ENCODE measurements around the gene MYL3. TPM values are rescaled to one million over a fixed set of nuclear protein-coding genes. Genes with fewer than 3 reads are reported as not detected.
"Not testable (repeated sequence)": the region's sequence is repeated elsewhere in the genome, so short reads cannot be mapped to it uniquely, and the experiment has no call there.

The MYL3 gene
- total and polyA plus RNA-seq, 3 donors from 2014 or later = 1.2 to 14.5 (median 3.0) TPM

DNA sequence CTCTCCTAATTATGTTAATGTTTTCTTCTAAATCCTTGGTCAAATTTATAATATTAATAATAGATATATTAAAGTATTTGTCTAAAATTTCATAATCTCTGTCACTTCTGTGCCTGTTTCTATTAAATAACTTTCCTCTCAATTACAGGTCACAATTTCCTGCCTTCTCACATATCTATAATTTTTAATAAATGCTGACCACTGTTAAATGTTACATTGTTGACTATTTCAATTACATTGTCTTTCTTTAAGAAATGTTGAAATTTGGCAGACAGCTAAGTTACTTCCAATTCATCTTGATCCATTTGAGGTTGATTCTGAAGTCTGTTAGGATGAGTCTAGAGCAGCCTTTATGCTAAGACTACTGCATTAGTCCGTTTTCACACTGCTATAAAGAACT, 41.7 kb downstream of the MYL3 start:
- Histone ChIP-seq H3K27ac (no peak overlapping the region), H3K36me3 (ENCODE audit: low read depth, missing control alignments) (no peaks in the 10 kb centered on the region), H3K9me3 (no peaks in the 10 kb centered on the region), H3K4me3 (no peak overlapping the region), H3K27me3 (no peaks in the 10 kb centered on the region), H3K4me1 (no peaks in the 10 kb centered on the region)
- no peak for TF ChIP-seq POLR2A (IDR thresholded peaks at IDR 0.05)
- TF ChIP-seq, protein P1, sequence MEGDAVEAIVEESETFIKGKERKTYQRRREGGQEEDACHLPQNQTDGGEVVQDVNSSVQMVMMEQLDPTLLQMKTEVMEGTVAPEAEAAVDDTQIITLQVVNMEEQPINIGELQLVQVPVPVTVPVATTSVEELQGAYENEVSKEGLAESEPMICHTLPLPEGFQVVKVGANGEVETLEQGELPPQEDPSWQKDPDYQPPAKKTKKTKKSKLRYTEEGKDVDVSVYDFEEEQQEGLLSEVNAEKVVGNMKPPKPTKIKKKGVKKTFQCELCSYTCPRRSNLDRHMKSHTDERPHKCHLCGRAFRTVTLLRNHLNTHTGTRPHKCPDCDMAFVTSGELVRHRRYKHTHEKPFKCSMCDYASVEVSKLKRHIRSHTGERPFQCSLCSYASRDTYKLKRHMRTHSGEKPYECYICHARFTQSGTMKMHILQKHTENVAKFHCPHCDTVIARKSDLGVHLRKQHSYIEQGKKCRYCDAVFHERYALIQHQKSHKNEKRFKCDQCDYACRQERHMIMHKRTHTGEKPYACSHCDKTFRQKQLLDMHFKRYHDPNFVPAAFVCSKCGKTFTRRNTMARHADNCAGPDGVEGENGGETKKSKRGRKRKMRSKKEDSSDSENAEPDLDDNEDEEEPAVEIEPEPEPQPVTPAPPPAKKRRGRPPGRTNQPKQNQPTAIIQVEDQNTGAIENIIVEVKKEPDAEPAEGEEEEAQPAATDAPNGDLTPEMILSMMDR (IDR thresholded peaks at IDR 0.05) = no peak
- intact Hi-C loops (cut with DNase I; ENCODE audit: low total_unique reads) = no loop called here
- 78 to 87% methylated on average over 1 of the region's 1 CpG for WGBS, 2 donors
- DNase-seq = no peak

DNA sequence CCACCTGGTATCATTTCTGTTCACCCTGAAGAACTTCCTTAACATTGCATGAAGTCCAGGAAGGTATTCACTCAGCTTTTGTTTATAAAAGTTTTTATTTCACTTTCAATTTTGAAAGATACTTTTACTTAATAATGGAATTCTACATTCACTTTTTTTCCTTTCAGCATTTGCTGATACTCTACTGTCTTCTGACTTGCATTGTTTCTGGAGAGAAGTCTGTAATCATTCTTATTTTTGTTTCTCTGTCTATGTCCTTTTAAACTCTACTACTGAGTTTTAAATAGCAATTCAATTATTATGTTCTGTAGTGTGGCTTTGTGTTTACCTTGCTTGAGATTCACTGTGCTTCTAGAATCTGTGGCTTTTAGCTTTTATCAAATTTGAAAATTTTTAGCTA, 42.4 kb downstream of the MYL3 start:
- Histone ChIP-seq H3K27ac (no peak overlapping the region), H3K4me1 (no peaks in the 10 kb centered on the region), H3K9me3 (no peaks in the 10 kb centered on the region), H3K36me3 (ENCODE audit: low read depth, missing control alignments) (no peaks in the 10 kb centered on the region), H3K4me3 (no peak overlapping the region), H3K27me3 (no peaks in the 10 kb centered on the region)
- intact Hi-C loops (cut with DNase I; ENCODE audit: low total_unique reads) = no loop called here
- no peak for TF ChIP-seq POLR2A (IDR thresholded peaks at IDR 0.05)
- TF ChIP-seq, protein P1 (IDR thresholded peaks at IDR 0.05) = no peak
- DNase-seq = no peak

DNA sequence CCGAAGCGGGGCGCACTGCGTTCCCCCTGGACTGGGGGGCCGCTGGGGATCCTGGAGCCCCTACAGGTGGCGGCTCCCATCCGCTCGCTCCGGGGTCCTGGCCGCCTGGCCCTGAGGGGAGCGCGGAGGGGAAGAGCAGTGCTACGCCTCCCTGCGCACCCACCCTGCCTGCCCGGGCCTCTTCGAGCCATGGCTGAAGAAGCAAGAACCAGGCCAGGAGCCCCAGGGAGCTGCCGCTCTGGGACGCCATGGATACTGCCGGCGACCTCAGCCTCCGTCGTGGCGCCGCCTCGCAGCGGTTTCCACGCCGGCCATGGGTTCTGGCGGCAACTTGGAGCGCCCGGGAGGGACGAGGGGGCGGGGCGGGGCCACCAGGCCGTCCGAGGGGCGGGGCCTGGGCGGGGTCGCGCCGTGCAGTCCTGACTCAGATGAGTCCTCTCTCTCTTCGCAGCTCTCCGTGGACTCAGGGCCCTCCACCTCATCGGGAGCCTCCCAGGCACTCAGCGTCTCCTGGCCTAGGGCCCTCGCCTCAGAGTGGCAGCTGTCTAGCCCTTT, 50.9 kb downstream of the MYL3 start:
- 1 to 4% methylated on average over 4 to 42 of the region's 46 CpGs for WGBS, 2 donors
- no peaks in the 10 kb centered on the region for H3K9me3 ChIP-seq
- H3K27me3 ChIP-seq = no peaks in the 10 kb centered on the region
- DNase-seq = peak; percentile 64
- peak overlapping the region; percentile 22 to 59 for H3K4me3 ChIP-seq
- H3K4me1 ChIP-seq = peaks cover 3% of the 10 kb centered on the region
- H3K36me3 ChIP-seq (ENCODE audit: low read depth, missing control alignments) = no peaks in the 10 kb centered on the region
- no peak for TF ChIP-seq POLR2A (IDR thresholded peaks at IDR 0.05)
- TF ChIP-seq, protein P1 (IDR thresholded peaks at IDR 0.05) = no peak
- intact Hi-C loops (cut with DNase I; ENCODE audit: low total_unique reads) = no loop called here
- H3K27ac ChIP-seq = no peak overlapping the region

DNA sequence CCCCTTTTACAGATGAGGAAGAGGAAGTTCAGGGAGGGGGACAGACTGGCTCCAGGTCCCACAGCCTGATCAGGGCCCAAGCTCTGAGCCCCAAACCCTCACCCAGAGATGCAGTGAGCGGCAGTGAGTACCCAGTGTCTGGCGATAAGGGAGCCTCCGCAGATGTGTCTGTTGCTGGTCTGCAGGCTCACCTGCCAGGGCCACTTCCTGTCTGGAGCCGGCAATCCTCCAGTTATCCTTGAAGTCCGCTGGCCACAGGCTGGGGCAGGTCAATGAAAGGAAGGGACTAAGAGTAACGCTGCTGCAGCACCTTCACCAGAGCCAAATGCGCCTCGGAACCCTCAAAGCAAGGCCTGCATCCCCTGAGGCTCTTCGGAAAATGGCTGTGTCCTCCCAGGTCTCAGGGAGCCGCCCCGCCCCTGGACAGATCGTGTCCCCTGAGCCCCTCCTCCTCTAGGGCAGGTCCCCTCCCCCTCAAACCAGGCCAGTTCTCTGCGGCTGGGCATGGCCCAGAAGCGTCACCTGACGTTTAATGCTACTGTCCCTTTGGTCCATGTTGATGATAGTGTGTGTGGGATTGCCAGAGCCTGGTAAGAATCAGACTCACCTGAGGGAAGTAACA, 51.5 kb downstream of the MYL3 start:
- Histone ChIP-seq H3K27me3 (no peaks in the 10 kb centered on the region), H3K4me1 (peaks cover 3% of the 10 kb centered on the region), H3K27ac (no peak overlapping the region), H3K4me3 (peak overlapping the region; percentile 22 to 59), H3K9me3 (no peaks in the 10 kb centered on the region), H3K36me3 (ENCODE audit: low read depth, missing control alignments) (no peaks in the 10 kb centered on the region)
- no peak for DNase-seq
- intact Hi-C loops (cut with DNase I; ENCODE audit: low total_unique reads) = no loop called here
- no peak for TF ChIP-seq POLR2A (IDR thresholded peaks at IDR 0.05)
- TF ChIP-seq, protein P1 (IDR thresholded peaks at IDR 0.05) = no peak
- WGBS, 2 donors = 28 to 38% methylated on average over 10 to 15 of the region's 15 CpGs

DNA sequence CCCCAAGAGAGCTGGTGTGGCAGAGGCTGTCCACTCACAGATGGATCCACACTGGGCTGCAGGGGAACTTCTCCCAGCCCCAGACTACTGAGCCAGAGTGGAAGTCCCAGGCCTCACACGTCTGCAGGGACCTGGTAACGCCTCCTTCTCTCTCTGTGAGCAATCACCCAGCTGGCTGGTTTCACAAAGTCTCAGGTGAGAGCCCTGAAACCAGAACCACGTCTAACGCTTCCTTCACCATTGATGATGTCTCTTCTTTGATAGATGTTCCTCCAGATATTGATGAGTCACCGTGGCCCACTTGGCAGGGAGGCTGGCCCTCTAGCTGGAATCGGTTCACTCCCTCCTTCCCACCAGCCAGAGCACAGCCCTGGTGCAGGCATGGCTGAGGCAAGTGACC, 54.5 kb downstream of the MYL3 start:
- WGBS, 2 donors = 83 to 85% methylated on average over 6 of the region's 6 CpGs
- intact Hi-C loops (cut with DNase I; ENCODE audit: low total_unique reads); H3K27ac ChIP-seq; H3K4me1 ChIP-seq; H3K4me3 ChIP-seq; H3K36me3 ChIP-seq (ENCODE audit: low read depth, missing control alignments); DNase-seq; H3K27me3 ChIP-seq; H3K9me3 ChIP-seq: not testable (repeated sequence)

Other genes with a start within 250 kb of the MYL3 start
- 10 to 100 TPM in 1 of 2 donors, 1 to 10 TPM in 1; 5.4 to 11.2 TPM for gene ALS2CL, start 169.8 kb downstream of the MYL3 start, total RNA-seq
- gene ALS2CL, start 169.8 kb downstream of the MYL3 start, polyA plus RNA-seq (ENCODE audit: insufficient read depth, low read depth, low replicate concordance) = 4.4 TPM
- gene TMIE, start 162.1 kb downstream of the MYL3 start, total RNA-seq = 1 to 10 TPM; 1.5 to 2.3 TPM
- gene TMIE, start 162.1 kb downstream of the MYL3 start, polyA plus RNA-seq (ENCODE audit: insufficient read depth, low read depth, low replicate concordance) = 1.8 TPM
- gene PRSS50, start 145.6 kb downstream of the MYL3 start, total RNA-seq = 1 to 10 TPM; 3.8 to 6.2 TPM
- 0.92 TPM for gene PRSS50, start 145.6 kb downstream of the MYL3 start, polyA plus RNA-seq (ENCODE audit: insufficient read depth, low read depth, low replicate concordance)
- 10 to 100 TPM in 1 of 2 donors, 1 to 10 TPM in 1; 8.4 to 11.3 TPM for gene PTH1R, start 14.3 kb upstream of the MYL3 start, total RNA-seq
- 10.2 TPM for gene PTH1R, start 14.3 kb upstream of the MYL3 start, polyA plus RNA-seq (ENCODE audit: insufficient read depth, low read depth, low replicate concordance)
- 10 to 100 TPM; 59.6 to 66.6 TPM for gene CCDC12, start 113.3 kb upstream of the MYL3 start, total RNA-seq
- gene CCDC12, start 113.3 kb upstream of the MYL3 start, polyA plus RNA-seq (ENCODE audit: insufficient read depth, low read depth, low replicate concordance) = 43.3 TPM
- gene NBEAL2, start 116.2 kb upstream of the MYL3 start, total RNA-seq = 10 to 100 TPM; 40.2 to 44.8 TPM
- gene NBEAL2, start 116.2 kb upstream of the MYL3 start, polyA plus RNA-seq (ENCODE audit: insufficient read depth, low read depth, low replicate concordance) = 16.2 TPM